GM19324 (cell line): ENCODE measurements around the gene CORO2B.
"Not testable (repeated sequence)": the region's sequence is repeated elsewhere in the genome, so short reads cannot be mapped to it uniquely, and the experiment has no call there.

Experiments used
- ATAC-seq: cut with Tn5 transposase; IDR thresholded peaks from one replicate; pipeline ENCODE4 v1.9.1; 2021; ENCODE audit warnings: mild to moderate bottlenecking, moderate library complexity; ENCODE audit not compliant: unreplicated experiment, low FRiP score

Gene CORO2B

GRCh38 chr15:68603216-68603595, 24.4 kb downstream of the CORO2B start:
- no peak for ATAC-seq

GRCh38 chr15:68603951-68604350, 25.2 kb downstream of the CORO2B start:
- no peak for ATAC-seq

GRCh38 chr15:68604840-68605478, 26.2 kb downstream of the CORO2B start:
- ATAC-seq, result not testable (repeated sequence)

- no peak for ATAC-seq
Measured at GRCh38 chr15:68606375-68606774, 27.6 kb downstream of the CORO2B start.

GRCh38 chr15:68608206-68608843, 29.5 kb downstream of the CORO2B start:
- no peak for ATAC-seq

- ATAC-seq, result no peak
Measured at GRCh38 chr15:68608844-68609232, 30.0 kb downstream of the CORO2B start.

GRCh38 chr15:68609629-68610028, 30.8 kb downstream of the CORO2B start:
- ATAC-seq, result no peak

- no peak for ATAC-seq
Measured at GRCh38 chr15:68610825-68611224, 32.0 kb downstream of the CORO2B start.

GRCh38 chr15:68612503-68612902, 33.7 kb downstream of the CORO2B start:
- ATAC-seq, result no peak

GRCh38 chr15:68612979-68613740, 34.4 kb downstream of the CORO2B start:
- no peak for ATAC-seq

- no peak for ATAC-seq
Measured at GRCh38 chr15:68614286-68615035, 35.7 kb downstream of the CORO2B start.

GRCh38 chr15:68615301-68615700, 36.5 kb downstream of the CORO2B start:
- ATAC-seq, result no peak

GRCh38 chr15:68615811-68616210, 37.0 kb downstream of the CORO2B start:
- no peak for ATAC-seq

GRCh38 chr15:68616397-68616796, 37.6 kb downstream of the CORO2B start:
- ATAC-seq, result no peak

- no peak for ATAC-seq
Measured at GRCh38 chr15:68617001-68617400, 38.2 kb downstream of the CORO2B start.

GRCh38 chr15:68617777-68618176, 39.0 kb downstream of the CORO2B start:
- no peak for ATAC-seq

- no peak for ATAC-seq
Measured at GRCh38 chr15:68618394-68618793, 39.6 kb downstream of the CORO2B start.

- ATAC-seq, result no peak
Measured at GRCh38 chr15:68618908-68619698, 40.3 kb downstream of the CORO2B start.

- no peak for ATAC-seq
Measured at GRCh38 chr15:68620721-68621527, 42.1 kb downstream of the CORO2B start.
